HG03521 (cell line): Measurements from ENCODE around the gene SLCO3A1.

Experiments used
- ATAC-seq: cut with Tn5 transposase; IDR thresholded peaks from one replicate; pipeline ENCODE4 v1.9.1; 2021; ENCODE audit warnings: mild to moderate bottlenecking, moderate library complexity; ENCODE audit not compliant: unreplicated experiment

SLCO3A1 gene

DNA sequence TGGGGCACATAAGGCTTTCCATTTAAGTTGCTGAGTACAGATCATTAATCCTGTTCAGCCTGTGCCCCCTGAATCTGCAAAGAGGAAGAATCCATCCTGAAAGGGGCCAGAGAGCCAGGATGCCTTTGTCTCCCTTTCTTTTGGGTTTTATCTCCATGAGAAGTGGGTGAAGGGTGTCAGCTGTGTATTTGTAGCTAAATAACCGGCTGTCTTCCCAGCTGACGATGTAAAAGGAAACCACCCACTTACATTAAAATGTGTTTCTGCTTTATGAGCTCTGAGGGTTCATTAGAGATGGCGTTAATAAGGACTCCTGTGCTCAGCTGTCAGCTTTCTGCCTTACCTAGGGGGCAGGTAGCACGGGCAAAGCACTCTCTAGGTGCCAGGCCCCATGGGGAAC lies 83.4 kb downstream of the SLCO3A1 start:
- ATAC-seq = no peak

- no peak for ATAC-seq
These were observed 84.6 kb downstream of the SLCO3A1 start for GRCh38 chr15:91938136-91938535.

- ATAC-seq = no peak
These were observed 85.9 kb downstream of the SLCO3A1 start for GRCh38 chr15:91939403-91939831.

DNA sequence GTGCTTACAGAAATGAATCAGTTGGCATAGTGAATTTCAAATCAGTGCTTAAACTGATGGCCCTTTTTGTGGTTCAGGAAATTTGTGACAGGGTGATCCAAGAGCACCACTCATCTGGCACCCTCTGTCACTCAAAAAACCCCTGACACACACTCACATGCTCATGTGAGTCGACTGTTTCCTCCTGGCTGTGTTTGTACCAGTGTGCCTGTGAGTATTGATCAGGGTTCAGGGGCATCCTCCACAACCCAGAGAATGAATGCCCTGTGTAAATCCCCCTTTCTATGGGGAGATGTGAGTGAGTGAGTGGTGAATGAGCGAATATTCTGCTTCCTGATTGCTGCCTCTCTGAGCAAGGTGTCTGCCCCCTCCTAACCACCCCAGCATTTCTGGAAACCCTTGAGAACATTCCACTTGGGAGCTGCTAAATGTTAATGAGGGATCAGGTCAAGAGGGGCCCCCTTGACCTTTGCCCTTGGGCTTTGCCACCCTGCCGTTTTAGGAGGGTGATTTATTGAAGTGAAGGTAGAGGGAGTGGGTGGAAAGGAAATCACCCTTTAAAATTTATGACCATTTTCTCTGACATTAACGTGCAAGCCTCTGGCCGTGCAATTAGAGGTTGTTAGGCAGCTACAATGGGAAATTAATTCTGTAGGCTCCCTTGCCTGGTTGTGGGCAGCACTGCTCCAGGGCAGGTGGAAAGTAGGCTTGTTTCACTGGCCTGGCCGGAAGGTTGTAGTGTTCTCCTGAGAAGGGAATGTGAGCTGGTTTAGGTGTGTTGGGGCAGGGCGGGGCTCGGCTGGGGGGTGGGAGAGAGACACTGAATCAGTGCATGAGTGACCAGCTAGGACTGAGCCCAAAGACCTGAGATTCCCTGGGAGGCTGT lies 87.2 kb downstream of the SLCO3A1 start:
- no peak for ATAC-seq

- ATAC-seq = no peak
These were observed 88.6 kb downstream of the SLCO3A1 start for GRCh38 chr15:91941871-91942658.

- peak; percentile 53 for ATAC-seq
These were observed 89.3 kb downstream of the SLCO3A1 start for GRCh38 chr15:91942720-91943394.

DNA sequence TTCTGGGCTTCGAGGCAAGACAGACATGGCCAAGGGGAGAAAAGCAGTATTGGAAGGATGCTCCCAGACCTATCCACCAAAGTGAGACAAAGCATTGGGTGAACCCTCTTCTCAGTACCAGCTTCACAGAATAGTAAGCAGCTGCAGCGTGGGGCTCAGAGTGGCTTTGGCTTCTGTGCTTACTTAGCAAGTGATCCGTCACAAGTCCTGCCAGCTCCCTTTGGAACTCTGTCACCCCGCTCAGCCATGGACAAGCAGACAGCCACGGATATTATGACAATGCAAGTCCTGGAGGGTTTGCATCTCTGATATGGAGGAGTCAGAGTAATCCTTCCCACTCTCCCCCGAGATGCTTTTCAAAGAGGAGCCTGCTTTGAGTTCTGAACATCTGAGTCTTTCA lies 90.8 kb downstream of the SLCO3A1 start:
- no peak for ATAC-seq

- no peak for ATAC-seq
These were observed 91.9 kb downstream of the SLCO3A1 start for GRCh38 chr15:91945385-91945784.

DNA sequence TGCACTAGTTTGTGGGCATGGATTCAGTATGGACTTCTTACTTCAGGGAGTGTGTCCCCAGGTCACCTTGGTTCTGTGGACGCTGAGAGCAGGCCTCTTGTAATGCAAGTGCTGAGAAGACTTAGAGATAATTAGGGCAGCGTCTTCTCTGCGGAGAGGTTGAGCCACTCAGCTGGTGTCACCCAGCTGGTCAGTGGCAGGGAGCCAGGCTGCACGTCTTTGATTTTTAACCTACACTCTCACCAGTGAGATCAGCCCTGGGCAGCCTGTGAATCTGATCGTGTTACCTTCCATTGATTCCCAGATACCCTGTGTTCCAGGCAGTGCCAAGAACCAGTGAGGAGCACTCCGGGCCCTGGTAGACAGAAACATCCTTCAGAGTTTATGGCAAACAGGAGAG lies 92.6 kb downstream of the SLCO3A1 start:
- no peak for ATAC-seq

GRCh38 chr15:91946581-91947292 lies 93.2 kb downstream of the SLCO3A1 start:
- ATAC-seq = no peak

- ATAC-seq = no peak
These were observed 93.8 kb downstream of the SLCO3A1 start for GRCh38 chr15:91947293-91947679.

- no peak for ATAC-seq
These were observed 94.4 kb downstream of the SLCO3A1 start for GRCh38 chr15:91947683-91948608.

GRCh38 chr15:91949361-91949760 lies 95.9 kb downstream of the SLCO3A1 start:
- ATAC-seq = no peak

DNA sequence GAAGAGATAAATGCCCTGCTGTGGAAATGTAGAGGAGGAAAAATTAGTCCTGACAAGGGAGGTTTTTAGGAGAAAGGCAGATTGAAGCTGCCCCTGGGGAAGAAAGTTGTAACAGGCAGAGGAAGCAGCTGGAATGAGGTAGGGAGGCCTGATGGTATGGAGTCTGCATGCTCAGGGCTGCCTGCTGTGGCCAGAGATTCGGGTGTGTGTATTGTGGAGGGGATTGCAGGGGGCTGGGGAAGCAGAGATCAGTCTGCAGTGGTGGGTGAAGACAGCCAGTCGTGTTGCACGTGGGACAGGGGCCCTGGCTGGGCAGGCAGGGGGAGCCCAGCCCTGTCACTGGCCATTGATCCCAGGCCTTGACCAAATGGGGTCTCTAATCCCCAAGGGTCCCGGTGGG lies 96.5 kb downstream of the SLCO3A1 start:
- ATAC-seq = no peak

- no peak for ATAC-seq
These were observed 97.3 kb downstream of the SLCO3A1 start for GRCh38 chr15:91950631-91951329.

GRCh38 chr15:91952216-91952615 lies 98.7 kb downstream of the SLCO3A1 start:
- no peak for ATAC-seq

DNA sequence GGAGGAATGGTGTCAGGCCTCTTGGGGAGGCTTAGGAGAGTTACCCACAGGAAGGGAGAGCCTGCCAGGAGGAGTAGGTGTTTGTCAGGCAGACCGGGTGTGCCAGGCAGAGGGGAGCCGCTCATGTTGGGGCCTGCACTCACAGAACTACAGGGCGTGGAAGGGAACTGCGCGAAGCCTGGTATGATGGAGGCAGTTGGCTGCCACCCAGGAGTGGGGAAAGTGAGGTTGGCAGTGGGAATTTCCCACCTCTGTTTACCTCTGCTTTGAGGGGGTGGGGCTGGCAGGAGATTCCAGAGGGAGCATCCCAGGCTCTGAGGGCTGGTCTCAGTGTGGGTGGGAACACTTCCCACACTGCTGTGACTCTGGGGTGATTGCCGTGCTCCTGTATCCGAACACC lies 99.9 kb downstream of the SLCO3A1 start:
- ATAC-seq = no peak

DNA sequence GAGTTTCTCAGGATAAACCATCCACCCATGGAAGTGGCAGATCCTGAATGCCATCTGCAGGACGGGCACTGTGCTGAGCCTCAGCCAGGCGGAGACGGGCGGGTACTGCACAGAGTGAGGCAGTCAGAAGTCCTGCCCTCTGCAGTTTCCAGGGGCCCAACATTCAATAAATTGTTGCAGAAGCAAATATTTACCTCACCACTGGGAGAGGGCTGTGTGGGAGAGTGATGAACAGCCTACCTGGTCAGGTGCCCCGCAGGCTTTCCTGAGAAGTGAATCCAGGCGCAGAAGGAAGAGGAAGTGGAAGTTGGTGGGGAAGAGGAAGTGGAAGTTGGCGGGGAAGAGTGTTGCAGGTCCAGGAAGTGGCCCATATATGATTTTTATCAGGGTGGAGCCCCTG lies 100.8 kb downstream of the SLCO3A1 start:
- no peak for ATAC-seq

DNA sequence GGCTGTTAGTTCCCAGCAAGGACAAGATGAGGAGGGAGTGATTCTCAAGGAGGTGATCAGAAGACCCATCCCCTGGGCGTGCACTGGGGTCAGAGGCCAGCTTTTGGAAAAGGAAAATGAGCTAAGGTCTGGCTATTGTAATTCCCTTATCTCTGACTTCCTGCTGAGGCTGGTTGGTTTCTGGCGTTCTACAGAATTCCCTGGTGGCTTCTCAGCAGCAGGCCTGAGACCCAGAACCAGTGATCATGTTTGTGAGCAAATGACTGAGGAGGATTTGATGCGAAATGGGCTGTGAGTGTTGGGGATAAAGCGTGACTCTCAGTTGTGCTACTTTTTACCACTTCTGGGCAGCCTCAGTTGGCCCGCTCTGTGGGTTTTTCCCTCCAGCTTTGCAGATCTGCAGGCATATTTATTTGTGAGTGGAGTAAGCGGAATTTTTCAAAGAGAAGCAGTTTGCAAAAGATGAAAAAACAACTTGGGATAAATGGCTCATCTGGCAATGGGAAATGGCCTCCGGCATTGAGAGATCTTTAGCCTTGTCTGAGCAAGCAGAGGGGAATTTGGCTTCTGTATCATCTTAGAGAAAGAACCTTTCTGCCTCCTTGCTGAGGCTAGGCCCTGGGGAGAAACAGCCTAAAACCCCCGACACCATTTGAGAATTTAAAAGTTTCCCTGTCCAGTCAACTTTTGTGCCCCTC lies 102.7 kb downstream of the SLCO3A1 start:
- no peak for ATAC-seq
